ENCODE data around the gene FAM20A.

DNA sequence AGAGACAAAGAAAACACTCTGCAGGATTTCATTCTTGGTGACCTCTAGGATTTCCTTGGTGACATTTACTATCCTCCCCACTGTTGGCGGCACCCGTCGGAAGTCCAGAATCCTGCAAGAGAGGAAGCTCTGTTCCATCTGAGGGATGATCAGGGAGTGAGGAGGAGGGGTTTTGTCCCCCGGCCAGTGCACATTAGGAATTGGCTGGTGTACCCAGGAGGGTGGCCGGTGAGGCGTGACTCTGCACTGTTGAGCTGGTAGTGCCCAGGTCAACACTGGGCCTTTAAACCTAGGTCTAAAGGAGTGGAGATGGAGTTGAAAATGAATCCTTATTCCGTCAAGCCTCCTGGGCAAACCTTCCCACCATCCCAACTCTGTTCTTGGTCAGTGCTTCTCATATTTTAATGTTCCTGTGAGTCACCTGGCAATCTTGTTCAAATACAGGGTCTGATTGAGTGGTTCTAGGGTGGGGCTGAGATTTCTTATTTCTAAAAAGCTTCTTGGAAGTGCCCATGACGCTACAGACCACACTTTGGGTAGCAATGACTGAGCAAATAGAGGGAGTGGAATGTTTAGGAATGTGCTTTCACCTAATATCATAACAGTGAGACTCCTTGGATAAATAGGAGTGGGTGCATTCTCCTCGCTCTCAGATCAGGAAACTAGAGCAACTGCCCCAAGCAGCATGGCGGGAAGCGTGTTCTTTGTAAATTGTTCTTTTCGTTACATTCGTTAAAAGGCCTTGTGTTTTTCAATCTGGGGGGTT, 58.3 kb downstream of the FAM20A start:
- no peak for TF ChIP-seq POLR2A (IDR thresholded peaks at IDR 0.05)
- TF ChIP-seq, protein P1, sequence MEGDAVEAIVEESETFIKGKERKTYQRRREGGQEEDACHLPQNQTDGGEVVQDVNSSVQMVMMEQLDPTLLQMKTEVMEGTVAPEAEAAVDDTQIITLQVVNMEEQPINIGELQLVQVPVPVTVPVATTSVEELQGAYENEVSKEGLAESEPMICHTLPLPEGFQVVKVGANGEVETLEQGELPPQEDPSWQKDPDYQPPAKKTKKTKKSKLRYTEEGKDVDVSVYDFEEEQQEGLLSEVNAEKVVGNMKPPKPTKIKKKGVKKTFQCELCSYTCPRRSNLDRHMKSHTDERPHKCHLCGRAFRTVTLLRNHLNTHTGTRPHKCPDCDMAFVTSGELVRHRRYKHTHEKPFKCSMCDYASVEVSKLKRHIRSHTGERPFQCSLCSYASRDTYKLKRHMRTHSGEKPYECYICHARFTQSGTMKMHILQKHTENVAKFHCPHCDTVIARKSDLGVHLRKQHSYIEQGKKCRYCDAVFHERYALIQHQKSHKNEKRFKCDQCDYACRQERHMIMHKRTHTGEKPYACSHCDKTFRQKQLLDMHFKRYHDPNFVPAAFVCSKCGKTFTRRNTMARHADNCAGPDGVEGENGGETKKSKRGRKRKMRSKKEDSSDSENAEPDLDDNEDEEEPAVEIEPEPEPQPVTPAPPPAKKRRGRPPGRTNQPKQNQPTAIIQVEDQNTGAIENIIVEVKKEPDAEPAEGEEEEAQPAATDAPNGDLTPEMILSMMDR (IDR thresholded peaks at IDR 0.05), result no peak
